GM12891 (cell line): ENCODE data around the gene SRSF7.

Experiments
- POLR2A ChIP-seq: IDR thresholded peaks from 2 replicates; pipeline ENCODE4 v1.6.1; 2011; ENCODE audit warnings: low read depth, low read length, control low read depth
- POLR2AphosphoS5 ChIP-seq: IDR thresholded peaks from 2 replicates; pipeline ENCODE4 v1.6.1; 2011; ENCODE audit warnings: low read depth, low read length, control low read depth
- POU2F2 ChIP-seq: IDR thresholded peaks from 2 replicates; pipeline ENCODE4 v1.6.1; 2011; ENCODE audit warnings: low read depth, mild to moderate bottlenecking, control low read depth, low read length, moderate library complexity
- TAF1 ChIP-seq: IDR thresholded peaks from 2 replicates; pipeline ENCODE4 v1.6.1; 2011; ENCODE audit warnings: low read depth, low read length, control low read depth

DNA sequence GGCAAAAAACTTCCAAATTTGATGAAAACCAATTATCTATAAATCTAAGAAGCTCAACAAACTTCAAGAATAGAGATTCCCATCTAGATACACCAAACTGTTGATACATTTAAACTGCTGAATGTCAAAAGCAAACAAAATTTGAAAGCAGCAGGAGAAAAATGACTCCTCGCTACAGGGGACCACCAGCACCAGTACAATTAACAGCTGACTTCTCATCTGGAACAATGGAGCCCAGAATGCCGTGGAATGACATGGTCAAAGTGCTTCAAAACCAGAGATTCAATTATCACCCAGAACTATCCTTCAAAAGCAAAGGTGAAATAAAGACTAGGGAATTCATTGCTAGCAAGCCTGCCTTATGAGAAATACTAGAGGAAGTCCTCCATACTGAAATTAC is 11.6 kb downstream of the SRSF7 start:
- TF ChIP-seq POLR2A: no peak
- no peak for TF ChIP-seq TAF1
- no peak for TF ChIP-seq POLR2AphosphoS5
- no peak for TF ChIP-seq POU2F2
